Testis (tissue), 3 donors: Measurements from ENCODE around the gene SLC25A39. TPM values are rescaled to one million over a fixed set of nuclear protein-coding genes. Genes with fewer than 3 reads are reported as not detected.
A peak's percentile ranks its signal among the peaks of the same experiment; 100 is the strongest.

ENCODE experiments used
- DNase-seq: peaks from one replicate; pipeline ENCODE4 v3.0.0-alpha.2; 2019
- H3K27ac ChIP-seq, 2 donors: fragments of 200-600 bp; sonication (generic); one replicate each; pipeline ENCODE4 v1.5.1; 2019
- H3K27me3 ChIP-seq: fragments of 200-600 bp; sonication (generic); one replicate; pipeline ENCODE4 v1.5.1; 2019
- H3K36me3 ChIP-seq: fragments of 200-600 bp; sonication (generic); one replicate; pipeline ENCODE4 v1.5.1; 2017; ENCODE audit warnings: low read depth; ENCODE audit errors: missing control alignments
- H3K4me1 ChIP-seq: fragments of 200-600 bp; sonication (generic); one replicate; pipeline ENCODE4 v1.5.1; 2019
- H3K4me3 ChIP-seq, 2 donors: fragments of 200-600 bp; sonication (generic); one replicate each; pipeline ENCODE4 v1.5.1; 2017 to 2019
- H3K9me3 ChIP-seq: fragments of 200-600 bp; sonication (generic); one replicate; pipeline ENCODE4 v1.5.1; 2017
- CTCF ChIP-seq, 3 experiments: fragments of 450-650 bp in 2 of 3; fragments of 200-600 bp in 1 of 3; sonication (generic) in 1 of 3; IDR thresholded peaks; one replicate each; pipeline ENCODE4 v1.5.1; 2016 to 2019; ENCODE audit warnings: antibody characterized with exemption in 3 of 3, mild to moderate bottlenecking in 2 of 3, moderate library complexity in 1 of 3
- POLR2A ChIP-seq: fragments of 450-650 bp; IDR thresholded peaks from one replicate; pipeline ENCODE4 v1.6.1; 2017; ENCODE audit warnings: antibody characterized with exemption, mild to moderate bottlenecking, moderate library complexity
- WGBS, 2 donors: methylation state at CpG; one replicate each; pipeline ENCODE4 v1.1.5; 2018; 5-methylcytosine and 5-hydroxymethylcytosine counted together
- intact Hi-C: fragments of 100-400 bp; cut with DNase I; formaldehyde crosslinking; loops from one replicate; pipeline ENCODE4 v1.15.1; 2023; ENCODE audit warnings: low total_unique reads
- polyA plus RNA-seq: library from polyadenylated mRNA; stranded (reverse); fragments of 350-450 nt; fragmentation: Illumina TruSeq; extraction: RNeasy Lipid Tissue Mini Kit (QIAGEN cat#74804); gene quantifications from one replicate; pipeline ENCODE4 v1.2.3, GENCODE V29; 2014; ENCODE audit warnings: low read depth, low replicate concordance; ENCODE audit not compliant: insufficient read depth
- total RNA-seq, 2 donors: library from RNA; depleted of rRNA; stranded (reverse); fragments of >200 nt; gene quantifications; one replicate each; pipeline ENCODE4 v1.2.3, GENCODE V29; 2016

Gene SLC25A39
- total and polyA plus RNA-seq, 3 donors from 2014 or later = 131 to 176 (median 141) TPM

DNA sequence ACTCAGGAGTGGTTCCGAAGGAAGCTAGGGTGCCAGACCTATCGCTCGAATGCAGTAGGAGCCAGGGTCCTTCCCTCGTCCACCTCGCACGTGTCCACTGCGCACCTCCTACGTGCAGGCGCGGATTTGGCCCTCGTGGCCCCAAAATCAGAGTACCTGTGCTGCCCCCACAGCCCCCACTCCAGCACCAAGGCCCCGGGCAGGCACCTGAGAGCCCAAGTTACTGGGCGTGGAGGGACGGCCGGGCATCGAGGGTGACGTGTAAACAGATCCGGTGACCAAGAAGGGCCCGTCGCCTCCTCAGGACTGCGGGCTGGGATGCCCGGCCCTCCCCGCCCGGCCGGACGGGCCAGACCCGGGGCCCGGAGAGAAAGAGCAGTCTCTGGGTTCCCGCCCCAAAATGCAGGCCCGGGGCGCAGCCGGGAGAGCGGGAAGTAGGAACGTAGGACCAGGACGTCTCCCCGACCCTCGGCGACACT is 492 bp downstream of the SLC25A39 start:
- H3K27ac ChIP-seq = peak overlapping the region; percentile 70 to 73
- intact Hi-C loops = loop anchor here (5.0 kb wide), 1 partner anchor 102 kb away; no protein-coding TSS in a partner anchor
- TF ChIP-seq POLR2A (no peak), CTCF (IDR thresholded peaks at IDR 0.05) (no peak)
- peak overlapping the region; percentile 94 to 99 for H3K4me3 ChIP-seq
- WGBS, 2 donors = 0 to 1% methylated on average over 27 to 33 of the region's 38 CpGs
- no peak for DNase-seq
- no peaks in the 10 kb centered on the region for H3K9me3 ChIP-seq
- no peaks in the 10 kb centered on the region for H3K36me3 ChIP-seq
- H3K4me1 ChIP-seq = peaks cover 12% of the 10 kb centered on the region
- no peaks in the 10 kb centered on the region for H3K27me3 ChIP-seq

- H3K27ac ChIP-seq = peak overlapping the region in 1 of 2 donors; percentile 70
- intact Hi-C loops = loop anchor here (5.0 kb wide), 1 partner anchor 101 kb away; no protein-coding TSS in a partner anchor
Observed at GRCh38 chr17:44323359-44324091, 1.1 kb downstream of the SLC25A39 start.

DNA sequence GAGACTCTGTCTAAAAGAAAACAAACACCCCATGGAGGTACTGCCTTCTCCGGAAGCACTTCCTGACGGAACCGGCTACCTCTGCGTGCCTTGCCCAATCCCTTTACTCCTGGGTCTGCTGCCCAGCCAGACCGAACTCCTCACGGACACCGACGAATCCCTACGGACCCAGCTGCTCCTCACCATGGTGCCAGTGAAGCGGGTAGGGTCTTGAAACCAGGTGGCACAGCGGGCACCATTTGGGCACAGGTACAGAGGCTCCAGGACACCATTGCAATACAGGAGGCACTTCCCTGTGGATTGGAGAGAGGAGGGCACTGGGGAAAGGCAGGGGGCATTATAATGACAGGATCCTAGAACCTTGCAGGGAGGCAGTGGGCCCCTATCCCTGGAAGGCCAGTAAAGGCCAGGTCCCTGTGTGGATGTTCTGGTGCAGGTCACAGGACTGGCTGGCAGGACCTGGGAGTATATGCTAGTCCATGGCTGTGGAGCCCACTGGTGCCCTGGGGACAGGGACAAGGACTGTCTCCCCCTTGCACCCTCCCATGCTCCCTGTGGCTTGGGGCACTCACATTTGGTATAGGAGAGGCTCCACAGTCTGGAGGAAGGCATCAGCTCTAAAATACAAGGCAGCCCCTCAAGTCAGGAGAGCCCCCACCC is 2.3 kb downstream of the SLC25A39 start:
- H3K27ac ChIP-seq = no peak overlapping the region
- peaks cover 12% of the 10 kb centered on the region for H3K4me1 ChIP-seq
- H3K9me3 ChIP-seq = no peaks in the 10 kb centered on the region
- 84 to 89% methylated on average over 5 to 11 of the region's 11 CpGs for WGBS, 2 donors
- intact Hi-C loops = loop anchor here (5.0 kb wide), 1 partner anchor 100 kb away; no protein-coding TSS in a partner anchor
- no peak for TF ChIP-seq CTCF (IDR thresholded peaks at IDR 0.05)
- no peak for TF ChIP-seq POLR2A
- H3K27me3 ChIP-seq = no peaks in the 10 kb centered on the region
- H3K4me3 ChIP-seq = no peak overlapping the region
- no peak for DNase-seq
- H3K36me3 ChIP-seq = no peaks in the 10 kb centered on the region

More at GRCh38 chr17:44323359-44324091, 1.1 kb downstream of the SLC25A39 start:
- no peak for TF ChIP-seq POLR2A
- TF ChIP-seq CTCF (IDR thresholded peaks at IDR 0.05) = no peak
- no peak for DNase-seq
- peaks cover 12% of the 10 kb centered on the region for H3K4me1 ChIP-seq
- WGBS, 2 donors = 38 to 58% methylated on average over 12 to 27 of the region's 27 CpGs
- no peaks in the 10 kb centered on the region for H3K27me3 ChIP-seq
- H3K4me3 ChIP-seq = peak overlapping the region; percentile 94 to 99
- H3K9me3 ChIP-seq = no peaks in the 10 kb centered on the region
- H3K36me3 ChIP-seq = no peaks in the 10 kb centered on the region

- TF ChIP-seq CTCF (IDR thresholded peaks at IDR 0.05) (no peak), POLR2A (no peak)
- no peaks in the 10 kb centered on the region for H3K27me3 ChIP-seq
- no peaks in the 10 kb centered on the region for H3K9me3 ChIP-seq
- H3K27ac ChIP-seq = no peak overlapping the region
- H3K4me1 ChIP-seq = peaks cover 12% of the 10 kb centered on the region
- no peak overlapping the region for H3K4me3 ChIP-seq
- intact Hi-C loops = loop anchor here (5.0 kb wide), 1 partner anchor 99 kb away; no protein-coding TSS in a partner anchor
- H3K36me3 ChIP-seq = no peaks in the 10 kb centered on the region
- DNase-seq = no peak
- WGBS, 2 donors = 94 to 95% methylated on average over 10 to 21 of the region's 21 CpGs
Observed at GRCh38 chr17:44321246-44322120, 3.1 kb downstream of the SLC25A39 start.
